GM23248 (cell line): ENCODE results near the gene POC5. TPM values are rescaled to one million over a fixed set of nuclear protein-coding genes. Genes with fewer than 3 reads are reported as not detected.

Experiments
- DNase-seq: peaks from one replicate; pipeline ENCODE4 v3.0.0-alpha.2; 2015
- H2AFZ ChIP-seq: fragments of 200-600 bp; sonication (generic); 2 replicates; pipeline ENCODE4 v1.6.1; 2016; ENCODE audit warnings: antibody characterized with exemption
- H3F3A ChIP-seq: fragments of 200-600 bp; sonication (generic); 2 replicates; pipeline ENCODE4 v1.6.1; 2016; ENCODE audit warnings: mild to moderate bottlenecking, antibody characterized with exemption, mixed run types; ENCODE audit not compliant: insufficient read depth
- H3K27ac ChIP-seq: fragments of 200-600 bp; sonication (generic); 2 replicates; pipeline ENCODE4 v1.5.1; 2016; ENCODE audit warnings: mild to moderate bottlenecking
- H3K27me3 ChIP-seq: fragments of 200-600 bp; sonication (generic); replicated peaks from 2 replicates; pipeline ENCODE4 v1.6.1; 2016; ENCODE audit warnings: mild to moderate bottlenecking; ENCODE audit not compliant: insufficient read depth
- H3K36me3 ChIP-seq: fragments of 200-600 bp; sonication (generic); 2 replicates; pipeline ENCODE4 v1.6.1; 2016; ENCODE audit warnings: low read depth, mild to moderate bottlenecking
- H3K4me1 ChIP-seq: fragments of 200-600 bp; sonication (generic); 2 replicates; pipeline ENCODE4 v1.6.1; 2016; ENCODE audit warnings: mild to moderate bottlenecking; ENCODE audit not compliant: insufficient read depth
- H3K4me2 ChIP-seq: fragments of 200-600 bp; sonication (generic); one replicate; pipeline ENCODE4 v1.6.1; 2016; ENCODE audit warnings: mild to moderate bottlenecking; ENCODE audit not compliant: unreplicated experiment
- H3K4me3 ChIP-seq: fragments of 200-600 bp; sonication (generic); 2 replicates; pipeline ENCODE4 v1.5.1; 2016; ENCODE audit warnings: mild to moderate bottlenecking
- H3K79me2 ChIP-seq: fragments of 200-600 bp; sonication (generic); 2 replicates; pipeline ENCODE4 v1.6.1; 2016; ENCODE audit warnings: mild to moderate bottlenecking; ENCODE audit not compliant: insufficient read depth
- H3K9ac ChIP-seq: fragments of 200-600 bp; sonication (generic); 2 replicates; pipeline ENCODE4 v1.6.1; 2016; ENCODE audit warnings: mild to moderate bottlenecking
- H3K9me2 ChIP-seq: fragments of 200-600 bp; sonication (generic); 2 replicates; pipeline ENCODE4 v1.6.1; 2016; ENCODE audit warnings: mixed run types, mild to moderate bottlenecking, moderate library complexity; ENCODE audit not compliant: insufficient read depth
- H3K9me3 ChIP-seq: fragments of 200-600 bp; sonication (generic); one replicate; pipeline ENCODE4 v1.6.1; 2017; ENCODE audit warnings: low read depth
- H4K20me1 ChIP-seq: fragments of 200-600 bp; sonication (generic); 2 replicates; pipeline ENCODE4 v1.6.0; 2016; ENCODE audit not compliant: insufficient read depth
- EZH2 ChIP-seq: fragments of 200-600 bp; sonication (generic); IDR thresholded peaks from 2 replicates; pipeline ENCODE4 v1.6.1; 2018; ENCODE audit warnings: antibody characterized with exemption, mild to moderate bottlenecking; ENCODE audit not compliant: insufficient read depth, poor library complexity, severe bottlenecking
- EZH2phosphoT487 ChIP-seq: fragments of 200-600 bp; sonication (generic); IDR thresholded peaks from 2 replicates; pipeline ENCODE4 v1.6.1; 2018; ENCODE audit warnings: antibody characterized with exemption, moderate library complexity, mild to moderate bottlenecking, low read depth; ENCODE audit not compliant: insufficient read depth
- WGBS, 2 experiments: methylation state at CpG; one replicate each; pipeline ENCODE4 v1.1.6; 2015 to 2017; ENCODE audit warnings: low lambda C conversion rate in 2 of 2, low coverage in 1 of 2; ENCODE audit errors: missing lambda C conversion rate in 2 of 2; 5-methylcytosine and 5-hydroxymethylcytosine counted together
- in situ Hi-C: fragments of 300-500 bp; cut with MboI; formaldehyde crosslinking; loops from 2 replicates; pipeline ENCODE4 v1.15.0; 2020
- polyA plus RNA-seq: library from polyadenylated mRNA; unstranded; fragments of >200 nt; fragmentation: Nextera tagmentation; extraction: Ambion mirVana; gene quantifications from 2 replicates; pipeline ENCODE4 v1.2.1, GENCODE V29; 2016
- total RNA-seq: library from RNA; depleted of rRNA; stranded (reverse); fragments of >200 nt; shearing (Covaris generic); gene quantifications from 2 replicates; pipeline ENCODE4 v1.2.3, GENCODE V29; 2014

Gene POC5
- total and polyA plus RNA-seq, 2 experiments from 2014 or later, result 7.9 to 17.4 TPM

DNA sequence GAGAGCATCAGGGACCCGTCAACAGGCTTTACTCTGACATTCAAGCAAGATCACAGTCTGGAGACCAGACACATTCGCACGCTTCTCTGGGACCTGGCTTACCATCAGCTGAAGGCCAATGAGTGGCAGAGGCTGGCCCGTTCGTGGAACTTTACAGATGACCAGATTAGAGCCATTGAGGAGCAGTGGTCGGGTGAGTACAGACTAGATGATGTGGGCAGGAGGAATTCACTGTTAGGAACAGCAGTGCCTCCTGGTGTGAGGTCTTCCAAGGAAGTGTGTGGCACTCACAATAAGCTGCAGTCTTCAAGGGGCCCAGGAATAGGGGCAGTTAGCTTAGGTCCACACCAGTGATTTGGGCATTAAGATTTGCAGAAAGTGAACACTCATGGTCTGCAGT lies 50.4 kb downstream of the POC5 start:
- 79 to 86% methylated on average over 6 of the region's 6 CpGs for WGBS, 2 experiments
- DNase-seq, result no peak
- no peaks in the 10 kb centered on the region for H3K27me3 ChIP-seq
- H3K9me2 ChIP-seq, result no peaks in the 10 kb centered on the region
- no peaks in the 10 kb centered on the region for H3F3A ChIP-seq
- H3K4me2 ChIP-seq, result no peak overlapping the region
- no peaks in the 10 kb centered on the region for H4K20me1 ChIP-seq
- H3K9me3 ChIP-seq, result no peaks in the 10 kb centered on the region
- H3K27ac ChIP-seq, result no peak overlapping the region
- H3K4me3 ChIP-seq, result no peak overlapping the region
- no peak overlapping the region for H2AFZ ChIP-seq
- no peaks in the 10 kb centered on the region for H3K79me2 ChIP-seq
- no peak overlapping the region for H3K9ac ChIP-seq
- no peaks in the 10 kb centered on the region for H3K36me3 ChIP-seq
- in situ Hi-C loops, result no loop called here
- H3K4me1 ChIP-seq, result no peaks in the 10 kb centered on the region
- TF ChIP-seq EZH2 (no peak), EZH2phosphoT487 (no peak)

DNA sequence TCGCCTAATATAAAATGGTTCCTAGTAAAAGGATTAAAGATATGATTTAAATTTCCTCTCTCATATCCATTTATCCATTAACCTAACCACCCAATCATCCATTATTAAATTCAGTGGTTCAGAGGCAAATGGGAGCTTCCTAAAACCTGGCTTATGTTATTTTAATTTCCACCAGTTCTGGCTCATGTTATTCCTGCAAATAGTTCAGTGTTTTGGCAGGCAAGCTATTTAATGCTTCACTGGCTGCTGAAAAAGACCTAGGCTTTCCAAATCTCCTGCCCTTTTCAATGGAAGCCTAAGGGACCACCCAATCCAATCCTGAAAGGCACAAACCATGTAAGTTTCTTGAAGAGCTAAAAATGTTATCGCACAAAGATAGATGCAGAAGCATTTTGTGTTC lies 52.3 kb downstream of the POC5 start:
- Histone ChIP-seq H3K9me2 (no peaks in the 10 kb centered on the region), H3K9me3 (no peaks in the 10 kb centered on the region), H3K4me1 (no peaks in the 10 kb centered on the region), H3K9ac (no peak overlapping the region), H3F3A (no peaks in the 10 kb centered on the region), H3K27ac (no peak overlapping the region), H3K27me3 (no peaks in the 10 kb centered on the region), H3K4me3 (no peak overlapping the region), H3K79me2 (no peaks in the 10 kb centered on the region), H3K4me2 (no peak overlapping the region), H4K20me1 (no peaks in the 10 kb centered on the region), H2AFZ (no peak overlapping the region), H3K36me3 (no peaks in the 10 kb centered on the region)
- TF ChIP-seq EZH2phosphoT487 (no peak), EZH2 (no peak)
- WGBS, 2 experiments, result 83 to 89% methylated on average over 2 of the region's 2 CpGs
- in situ Hi-C loops, result no loop called here
- DNase-seq, result no peak

DNA sequence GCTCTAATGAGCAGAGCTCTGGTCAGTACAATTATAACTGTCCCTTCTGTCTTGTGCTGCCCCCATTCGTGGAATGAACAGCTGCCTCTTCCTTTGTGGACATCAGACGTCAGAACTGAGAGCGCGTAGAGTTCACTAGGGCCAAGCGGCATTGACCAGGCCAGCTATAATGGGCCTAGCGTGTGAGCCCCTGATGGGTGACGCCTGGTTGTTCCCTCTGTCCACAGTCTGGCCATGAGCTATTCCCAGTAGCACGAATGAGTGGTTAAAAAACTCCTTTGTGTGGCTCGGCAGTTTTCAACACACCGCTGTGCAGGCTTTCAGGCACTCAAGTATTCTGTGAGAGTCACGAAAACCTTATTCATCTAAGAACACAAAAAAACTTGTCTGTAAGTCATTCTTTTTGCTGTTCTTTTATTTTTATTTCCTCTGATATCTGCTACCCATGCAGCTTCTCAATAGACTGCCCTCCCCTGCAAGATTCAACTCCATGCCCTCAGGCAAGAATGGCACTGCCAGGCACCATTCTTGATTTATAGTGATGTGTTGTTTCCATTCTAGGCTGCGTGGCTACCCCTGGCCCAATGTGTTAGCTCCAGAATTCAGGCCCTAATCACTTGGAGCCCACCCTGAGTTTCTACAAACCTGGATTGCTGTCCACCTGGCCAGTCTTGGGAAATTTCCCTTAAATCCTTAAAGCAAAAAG lies 53.5 kb downstream of the POC5 start:
- in situ Hi-C loops, result no loop called here
- Histone ChIP-seq H3K4me1 (no peaks in the 10 kb centered on the region), H3K27me3 (no peaks in the 10 kb centered on the region), H3K9ac (no peak overlapping the region), H3K4me2 (no peak overlapping the region), H2AFZ (no peak overlapping the region), H3K4me3 (no peak overlapping the region), H3K36me3 (no peaks in the 10 kb centered on the region), H3K9me2 (no peaks in the 10 kb centered on the region), H3K79me2 (no peaks in the 10 kb centered on the region), H3F3A (no peaks in the 10 kb centered on the region), H4K20me1 (no peaks in the 10 kb centered on the region), H3K27ac (no peak overlapping the region), H3K9me3 (no peaks in the 10 kb centered on the region)
- 80 to 85% methylated on average over 12 of the region's 12 CpGs for WGBS, 2 experiments
- no peak for DNase-seq
- TF ChIP-seq EZH2phosphoT487, result no peak
- TF ChIP-seq EZH2, result no peak

DNA sequence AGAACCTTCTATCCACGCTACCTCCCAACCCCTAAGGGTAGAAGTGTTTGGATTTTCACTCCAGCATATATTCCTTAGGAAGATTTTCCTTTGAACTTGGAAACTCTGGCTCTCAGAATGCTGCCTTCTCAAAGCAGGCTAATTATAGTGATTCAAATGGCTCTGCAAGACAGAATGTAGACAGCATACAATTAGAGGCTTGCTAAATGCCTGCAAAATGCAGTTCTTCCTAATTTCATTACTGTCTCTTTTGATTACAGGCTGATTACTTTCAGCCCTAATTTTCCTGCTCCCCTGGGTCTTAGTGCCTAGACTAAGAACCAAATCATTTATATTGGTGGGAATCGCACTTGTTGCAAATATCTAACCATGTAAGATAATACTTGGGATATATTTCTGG lies 55.2 kb downstream of the POC5 start:
- no peak overlapping the region for H3K4me3 ChIP-seq
- in situ Hi-C loops, result no loop called here

More for the DNA sequence above, 55.2 kb downstream of the POC5 start:
- no peak overlapping the region for H2AFZ ChIP-seq
- DNase-seq, result no peak
- no peaks in the 10 kb centered on the region for H3K9me3 ChIP-seq
- no peak overlapping the region for H3K27ac ChIP-seq
- H3K9ac ChIP-seq, result no peak overlapping the region
- 63 to 66% methylated on average over 2 of the region's 2 CpGs for WGBS, 2 experiments
- H4K20me1 ChIP-seq, result no peaks in the 10 kb centered on the region
- no peaks in the 10 kb centered on the region for H3K79me2 ChIP-seq
- no peaks in the 10 kb centered on the region for H3K9me2 ChIP-seq
- no peaks in the 10 kb centered on the region for H3F3A ChIP-seq
- no peaks in the 10 kb centered on the region for H3K4me1 ChIP-seq
- H3K27me3 ChIP-seq, result no peaks in the 10 kb centered on the region
- TF ChIP-seq EZH2phosphoT487 (no peak), EZH2 (no peak)
- no peak overlapping the region for H3K4me2 ChIP-seq
- H3K36me3 ChIP-seq, result no peaks in the 10 kb centered on the region
